Endothelial cell of umbilical vein (primary cell): ENCODE measurements around the gene MCTP2.

Experiments used
- CTCF ChIP-seq, 2 donors: IDR thresholded peaks; 1 replicate in 1 of 2; 2 replicates in 1 of 2; pipeline ENCODE4 v1.5.1; 2011; ENCODE audit warnings: low read length in 2 of 2, mild to moderate bottlenecking in 2 of 2, moderate library complexity in 2 of 2, control low read depth in 1 of 2, inconsistent platforms in 1 of 2, low read depth in 1 of 2; ENCODE audit not compliant: insufficient read depth in 1 of 2; ENCODE audit errors: extremely low read depth in 1 of 2
- MYC ChIP-seq: IDR thresholded peaks from one replicate; pipeline ENCODE4 v1.6.1; 2011; ENCODE audit warnings: mild to moderate bottlenecking, low read depth, low read length
- POLR2A ChIP-seq: IDR thresholded peaks from 2 replicates; pipeline ENCODE4 v1.6.1; 2012; ENCODE audit warnings: low read depth, mild to moderate bottlenecking, control low read depth, low read length

- TF ChIP-seq CTCF (IDR thresholded peaks at IDR 0.05; ENCODE audit: extremely low read depth in 1 of 2, insufficient read depth in 1 of 2, low read depth in 1 of 2, low read length in 2 of 2) (no peak), MYC (no peak), POLR2A (no peak)
Measured at GRCh38 chr15:94322141-94322540, 90.8 kb downstream of the MCTP2 start.
